K562 (cell line): ENCODE measurements around the gene STON2. TPM values are rescaled to one million over a fixed set of nuclear protein-coding genes. Genes with fewer than 3 reads are reported as not detected.

ENCODE experiments used
- CTCF ChIP-seq, 3 experiments: IDR thresholded peaks in 2 of 3; conservative IDR thresholded peaks in 1 of 3; 2 replicates each; pipeline ENCODE4 v1.5.1; 2011 to 2012; ENCODE audit warnings: low read length in 3 of 3, mild to moderate bottlenecking in 3 of 3, control low read depth in 2 of 3, improper control_type of control experiment in 1 of 3, inconsistent platforms in 1 of 3, low read depth in 1 of 3, mixed read lengths in 1 of 3, moderate library complexity in 1 of 3; ENCODE audit not compliant: insufficient read depth in 2 of 3
- E2F6 ChIP-seq, 2 experiments: IDR thresholded peaks; 2 replicates each; pipeline ENCODE4 v1.6.1; 2011; ENCODE audit warnings: borderline replicate concordance in 1 of 2, control low read depth in 1 of 2, low read depth in 1 of 2, low read length in 1 of 2, mild to moderate bottlenecking in 1 of 2, mixed read lengths in 1 of 2, moderate library complexity in 1 of 2; ENCODE audit not compliant: insufficient read depth in 1 of 2, insufficient read length in 1 of 2, poor library complexity in 1 of 2, severe bottlenecking in 1 of 2; ENCODE audit errors: extremely low read depth in 1 of 2
- FOXP4 ChIP-seq: sonication (generic); formaldehyde crosslinking; IDR thresholded peaks from 2 replicates; pipeline ENCODE4 v1.8.0; 2022; ENCODE audit warnings: mild to moderate bottlenecking, missing genetic modification reagents, borderline replicate concordance
- HMBOX1 ChIP-seq: sonication (generic); IDR thresholded peaks from 2 replicates; pipeline ENCODE4 v1.6.1; 2016
- KLF13 ChIP-seq: fragments of 450-650 bp; IDR thresholded peaks from 2 replicates; pipeline ENCODE4 v1.6.1; 2016; ENCODE audit warnings: missing genetic modification characterization, low read depth, mild to moderate bottlenecking, missing compliant biosample characterization, moderate library complexity, borderline replicate concordance
- KLF6 ChIP-seq: fragments of 250-450 bp; sonication (Bioruptor Pico); IDR thresholded peaks from 2 replicates; pipeline ENCODE4 v1.4.0; 2020; ENCODE audit warnings: mild to moderate bottlenecking, moderate library complexity, borderline replicate concordance
- NFYB ChIP-seq: IDR thresholded peaks from 2 replicates; pipeline ENCODE4 v1.6.1; 2011; ENCODE audit warnings: mild to moderate bottlenecking, moderate library complexity; ENCODE audit not compliant: insufficient read length; ENCODE audit errors: extremely low read depth
- PBX2 ChIP-seq, 2 experiments: IDR thresholded peaks in 1 of 2; conservative IDR thresholded peaks in 1 of 2; 2 replicates each; pipeline ENCODE4 v1.6.1; 2016; ENCODE audit warnings: low read depth in 2 of 2, mild to moderate bottlenecking in 1 of 2, missing compliant biosample characterization in 1 of 2, missing genetic modification characterization in 1 of 2, moderate library complexity in 1 of 2
- PHF20 ChIP-seq: fragments of 450-650 bp; IDR thresholded peaks from 2 replicates; pipeline ENCODE4 v1.6.1; 2018; ENCODE audit not compliant: partially characterized antibody
- RNF2 ChIP-seq: sonication (generic); IDR thresholded peaks from 2 replicates; pipeline ENCODE4 v1.6.1; 2016
- ZNF3 ChIP-seq: fragments of 250-450 bp; sonication (Bioruptor Pico); IDR thresholded peaks from 2 replicates; pipeline ENCODE4 v1.5.0; 2021; ENCODE audit warnings: mild to moderate bottlenecking, moderate library complexity
- ZNF354B ChIP-seq: fragments of 250-450 bp; sonication (Bioruptor Pico); IDR thresholded peaks from 2 replicates; pipeline ENCODE4 v1.4.0; 2020
- ZNF76 ChIP-seq: fragments of 250-450 bp; sonication (Bioruptor Pico); IDR thresholded peaks from 2 replicates; pipeline ENCODE4 v1.4.0; 2020; ENCODE audit warnings: mild to moderate bottlenecking, moderate library complexity, borderline replicate concordance
- polyA plus RNA-seq, 8 experiments: library from polyadenylated mRNA; depleted of rRNA in 4 of 8; stranded (reverse) in 5 of 8; unstranded in 3 of 8; fragments of >200 nt; fragmentation: Nextera tagmentation in 2 of 8; fragmentation: Illumina TruSeq in 1 of 8; extraction: Ambion mirVana in 2 of 8; extraction: Trizol in 1 of 8; gene quantifications; 2 replicates each; pipeline versions ENCODE4 v1.2.1 to v1.2.3, GENCODE V29; 2011 to 2014; ENCODE audit warnings: inconsistent platforms in 1 of 8, missing spikeins in 1 of 8
- total RNA-seq, 7 experiments: library from RNA; depleted of rRNA in 6 of 7; stranded (reverse); fragments of >200 nt in 6 of 7; fragmentation: Illumina TruSeq in 2 of 7; extraction: Trizol in 2 of 7; gene quantifications; 2 replicates each; pipeline versions ENCODE4 v1.2.1 to v1.2.3, GENCODE V29; 2011 to 2021; ENCODE audit warnings: low replicate concordance in 1 of 7
- TF ChIP-seq, protein P1 (sequence below), 2 experiments: fragments of 200-800 bp in 1 of 2; sonication (Bioruptor generic) in 1 of 2; sonication (generic) in 1 of 2; formaldehyde crosslinking in 1 of 2; IDR thresholded peaks in 1 of 2; conservative IDR thresholded peaks in 1 of 2; 2 replicates each; pipeline versions ENCODE4 v1.5.0 to v1.6.1; 2016 to 2020; ENCODE audit warnings: missing compliant biosample characterization in 1 of 2, missing genetic modification characterization in 1 of 2, missing genetic modification reagents in 1 of 2

Gene STON2
- total and polyA plus RNA-seq, 9 of the 15 experiments (the other 6 are each of a cell fraction or from before 2014, with no cell fraction given): 7.8 to 99.3 (median 53.5) TPM

- TF ChIP-seq CTCF (IDR thresholded peaks at IDR 0.05 in 2 of 3, conservative IDR thresholded peaks at IDR 0.05 in 1 of 3; ENCODE audit: insufficient read depth in 2 of 3, low read depth in 1 of 3, low read length in 3 of 3) (no peak), PBX2 (CRISPR knock-in tag; IDR thresholded peaks at IDR 0.05; ENCODE audit: low read depth) (no peak), PBX2 (tag; conservative IDR thresholded peaks at IDR 0.05; ENCODE audit: low read depth) (peak; percentile 97), FOXP4 (CRISPR knock-in tag) (no peak), NFYB (no peak), PHF20 (no peak), ZNF354B (CRISPR knock-in tag) (no peak), HMBOX1 (peak; percentile 21; the same call in 1 of the 2 replicates), ZNF3 (CRISPR knock-in tag) (no peak), RNF2 (peak; percentile 75; the same call in 1 of the 2 replicates), KLF6 (CRISPR knock-in tag) (no peak), ZNF76 (CRISPR knock-in tag) (no peak), KLF13 (tag) (no peak), E2F6 (IDR thresholded peaks at IDR 0.05; ENCODE audit: borderline replicate concordance in 1 of 2, extremely low read depth in 1 of 2, insufficient read depth in 1 of 2, insufficient read length in 1 of 2, low read depth in 1 of 2, low read length in 1 of 2, poor library complexity in 1 of 2, severe bottlenecking in 1 of 2) (no peak)
- TF ChIP-seq, protein P1, sequence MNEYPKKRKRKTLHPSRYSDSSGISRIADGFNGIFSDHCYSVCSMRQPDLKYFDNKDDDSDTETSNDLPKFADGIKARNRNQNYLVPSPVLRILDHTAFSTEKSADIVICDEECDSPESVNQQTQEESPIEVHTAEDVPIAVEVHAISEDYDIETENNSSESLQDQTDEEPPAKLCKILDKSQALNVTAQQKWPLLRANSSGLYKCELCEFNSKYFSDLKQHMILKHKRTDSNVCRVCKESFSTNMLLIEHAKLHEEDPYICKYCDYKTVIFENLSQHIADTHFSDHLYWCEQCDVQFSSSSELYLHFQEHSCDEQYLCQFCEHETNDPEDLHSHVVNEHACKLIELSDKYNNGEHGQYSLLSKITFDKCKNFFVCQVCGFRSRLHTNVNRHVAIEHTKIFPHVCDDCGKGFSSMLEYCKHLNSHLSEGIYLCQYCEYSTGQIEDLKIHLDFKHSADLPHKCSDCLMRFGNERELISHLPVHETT (CRISPR knock-in tag; conservative IDR thresholded peaks at IDR 0.05 in 1 of 2, IDR thresholded peaks at IDR 0.05 in 1 of 2): no peak
These were observed 27.4 kb upstream of the STON2 start (continued) for GRCh38 chr14:81427348-81428058.
